ENCODE measurements around the gene TYRO3.
"Not testable (repeated sequence)": the region's sequence is repeated elsewhere in the genome, so short reads cannot be mapped to it uniquely, and the experiment has no call there.

Gene TYRO3

GRCh38 chr15:41568350-41569017 is 9.5 kb downstream of the TYRO3 start:
- in situ Hi-C loops (cut with MboI; ENCODE audit: low sequenced_read_pairs, unreplicated experiment): no loop called here
- no peak for DNase-seq (ENCODE audit: low spot score)
- no peak for TF ChIP-seq CTCF (IDR thresholded peaks at IDR 0.05; ENCODE audit: borderline replicate concordance, control extremely low read depth, extremely low read depth, insufficient read depth, missing control alignments)

GRCh38 chr15:41569232-41569631 is 10.2 kb downstream of the TYRO3 start:
- DNase-seq (ENCODE audit: low spot score); in situ Hi-C loops (cut with MboI; ENCODE audit: low sequenced_read_pairs, unreplicated experiment): not testable (repeated sequence)

GRCh38 chr15:41570764-41571163 is 11.8 kb downstream of the TYRO3 start:
- no peak for DNase-seq (ENCODE audit: low spot score)
- no peak for TF ChIP-seq CTCF (IDR thresholded peaks at IDR 0.05; ENCODE audit: borderline replicate concordance, control extremely low read depth, extremely low read depth, insufficient read depth, missing control alignments)
- in situ Hi-C loops (cut with MboI; ENCODE audit: low sequenced_read_pairs, unreplicated experiment): no loop called here

- DNase-seq (ENCODE audit: low spot score): no peak
- TF ChIP-seq CTCF (IDR thresholded peaks at IDR 0.05; ENCODE audit: borderline replicate concordance, control extremely low read depth, extremely low read depth, insufficient read depth, missing control alignments): no peak
- in situ Hi-C loops (cut with MboI; ENCODE audit: low sequenced_read_pairs, unreplicated experiment): no loop called here
Measured at GRCh38 chr15:41571948-41572347, 12.9 kb downstream of the TYRO3 start.

- TF ChIP-seq CTCF (IDR thresholded peaks at IDR 0.05; ENCODE audit: borderline replicate concordance, control extremely low read depth, extremely low read depth, insufficient read depth, missing control alignments): no peak
- no peak for DNase-seq (ENCODE audit: low spot score)
- in situ Hi-C loops (cut with MboI; ENCODE audit: low sequenced_read_pairs, unreplicated experiment): no loop called here
Measured at GRCh38 chr15:41572866-41573265, 13.9 kb downstream of the TYRO3 start.

GRCh38 chr15:41573396-41573795 is 14.4 kb downstream of the TYRO3 start:
- TF ChIP-seq CTCF (IDR thresholded peaks at IDR 0.05; ENCODE audit: borderline replicate concordance, control extremely low read depth, extremely low read depth, insufficient read depth, missing control alignments): no peak
- in situ Hi-C loops (cut with MboI; ENCODE audit: low sequenced_read_pairs, unreplicated experiment): no loop called here
- DNase-seq (ENCODE audit: low spot score): peak; percentile 13

GRCh38 chr15:41574158-41574557 is 15.1 kb downstream of the TYRO3 start:
- TF ChIP-seq CTCF (IDR thresholded peaks at IDR 0.05; ENCODE audit: borderline replicate concordance, control extremely low read depth, extremely low read depth, insufficient read depth, missing control alignments): no peak
- DNase-seq (ENCODE audit: low spot score): no peak
- in situ Hi-C loops (cut with MboI; ENCODE audit: low sequenced_read_pairs, unreplicated experiment): no loop called here

Measured in GM13976 (cell line).